Neural crest cell (in vitro differentiated cells): ENCODE measurements around the gene BRD1. TPM values are rescaled to one million over a fixed set of nuclear protein-coding genes. Genes with fewer than 3 reads are reported as not detected.

Source experiments
- DNase-seq: peaks from one replicate; pipeline ENCODE4 v3.0.0; 2021; ENCODE audit warnings: low read depth, mixed read lengths, low spot score
- H3K27ac Mint-ChIP-seq: one replicate; pipeline ENCODE4 v1.8.0; 2021; ENCODE audit warnings: mild to moderate bottlenecking, mixed read lengths; ENCODE audit not compliant: unreplicated experiment
- H3K27me3 Mint-ChIP-seq: 2 replicates; pipeline ENCODE4 v1.8.0; 2021; ENCODE audit warnings: low read depth, mild to moderate bottlenecking, mixed read lengths
- H3K36me3 Mint-ChIP-seq: 2 replicates; pipeline ENCODE4 v1.8.0; 2021; ENCODE audit warnings: low read depth, mild to moderate bottlenecking, mixed read lengths
- H3K4me1 Mint-ChIP-seq: 2 replicates; pipeline ENCODE4 v1.8.0; 2021; ENCODE audit warnings: mixed read lengths
- H3K4me3 Mint-ChIP-seq: one replicate; pipeline ENCODE4 v1.8.0; 2021; ENCODE audit warnings: mild to moderate bottlenecking, mixed read lengths
- H3K9me3 Mint-ChIP-seq: 2 replicates; pipeline ENCODE4 v1.8.0; 2021; ENCODE audit warnings: mixed read lengths
- total RNA-seq: library from RNA; stranded (reverse); gene quantifications from 2 replicates; pipeline ENCODE4 v1.2.1, GENCODE V29; 2021
- TF ChIP-seq, protein P1 (sequence below): fragments of 200-600 bp; sonication (generic); conservative IDR thresholded peaks from 2 replicates; pipeline ENCODE4 v1.5.0; 2021; ENCODE audit warnings: antibody characterized with exemption, mild to moderate bottlenecking

BRD1 gene
- total RNA-seq, 1 donor from 2014 or later = 59.1 TPM

DNA sequence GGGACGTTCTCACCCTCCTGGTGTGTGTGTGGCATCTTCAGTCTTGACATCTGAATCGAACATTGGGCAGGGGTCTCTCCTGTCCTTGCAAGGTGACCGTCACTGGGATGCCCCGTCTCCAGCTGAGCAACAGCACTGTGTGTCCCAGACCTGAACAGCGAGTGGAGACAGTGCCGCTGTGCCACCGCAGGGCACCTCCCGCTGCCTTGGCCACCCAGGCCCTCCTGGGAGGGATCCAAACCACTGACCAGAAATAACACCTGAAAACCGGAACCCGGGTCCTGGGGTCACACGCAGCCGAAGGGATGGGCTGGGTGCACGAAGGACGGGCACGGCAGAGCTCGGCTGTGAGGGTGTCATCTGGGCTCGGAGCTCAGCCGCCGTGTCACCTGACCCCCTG lies 102.2 kb downstream of the BRD1 start:
- DNase-seq = no peak
- no peaks in the 10 kb centered on the region for H3K36me3 Mint-ChIP-seq
- H3K4me3 Mint-ChIP-seq = no peak overlapping the region
- TF ChIP-seq, protein P1, sequence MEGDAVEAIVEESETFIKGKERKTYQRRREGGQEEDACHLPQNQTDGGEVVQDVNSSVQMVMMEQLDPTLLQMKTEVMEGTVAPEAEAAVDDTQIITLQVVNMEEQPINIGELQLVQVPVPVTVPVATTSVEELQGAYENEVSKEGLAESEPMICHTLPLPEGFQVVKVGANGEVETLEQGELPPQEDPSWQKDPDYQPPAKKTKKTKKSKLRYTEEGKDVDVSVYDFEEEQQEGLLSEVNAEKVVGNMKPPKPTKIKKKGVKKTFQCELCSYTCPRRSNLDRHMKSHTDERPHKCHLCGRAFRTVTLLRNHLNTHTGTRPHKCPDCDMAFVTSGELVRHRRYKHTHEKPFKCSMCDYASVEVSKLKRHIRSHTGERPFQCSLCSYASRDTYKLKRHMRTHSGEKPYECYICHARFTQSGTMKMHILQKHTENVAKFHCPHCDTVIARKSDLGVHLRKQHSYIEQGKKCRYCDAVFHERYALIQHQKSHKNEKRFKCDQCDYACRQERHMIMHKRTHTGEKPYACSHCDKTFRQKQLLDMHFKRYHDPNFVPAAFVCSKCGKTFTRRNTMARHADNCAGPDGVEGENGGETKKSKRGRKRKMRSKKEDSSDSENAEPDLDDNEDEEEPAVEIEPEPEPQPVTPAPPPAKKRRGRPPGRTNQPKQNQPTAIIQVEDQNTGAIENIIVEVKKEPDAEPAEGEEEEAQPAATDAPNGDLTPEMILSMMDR = no peak
- no peaks in the 10 kb centered on the region for H3K9me3 Mint-ChIP-seq
- H3K27me3 Mint-ChIP-seq = peaks cover 81% of the 10 kb centered on the region
- H3K27ac Mint-ChIP-seq = no peak overlapping the region
- H3K4me1 Mint-ChIP-seq = peaks cover 3% of the 10 kb centered on the region

DNA sequence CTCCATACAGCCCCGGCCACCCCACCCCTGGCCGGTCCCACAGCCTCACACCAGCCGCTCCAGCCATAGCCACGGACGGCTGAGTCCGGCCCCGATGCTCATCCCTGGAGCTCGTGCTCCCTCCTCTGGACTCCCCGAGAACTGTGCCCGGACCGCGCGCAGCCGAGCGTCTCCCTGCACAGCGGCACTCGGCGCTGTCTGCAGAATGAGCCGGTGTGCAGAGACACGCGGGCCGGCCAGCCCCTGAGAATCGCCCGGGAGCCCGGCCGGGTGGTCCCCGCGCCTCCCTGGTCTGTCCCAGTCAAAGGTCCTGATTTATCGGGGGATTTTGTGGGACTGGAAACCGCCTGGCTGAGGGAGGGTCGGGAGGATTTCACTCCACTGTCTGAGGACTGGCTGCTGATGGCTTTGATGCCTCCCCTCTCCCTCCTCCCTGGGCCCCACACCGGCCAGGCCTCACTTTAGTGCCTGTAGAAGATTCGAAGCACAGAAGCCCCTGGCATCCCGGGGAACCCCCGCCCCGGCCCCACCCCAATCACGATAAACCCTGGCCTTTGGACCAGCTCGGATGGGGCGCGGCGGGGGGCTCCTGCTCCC lies 102.7 kb downstream of the BRD1 start:
- TF ChIP-seq, protein P1 = peak; percentile 82
- peak; percentile 83 for DNase-seq
- no peak overlapping the region for H3K27ac Mint-ChIP-seq
- H3K4me3 Mint-ChIP-seq = no peak overlapping the region
- no peaks in the 10 kb centered on the region for H3K9me3 Mint-ChIP-seq
- H3K36me3 Mint-ChIP-seq = no peaks in the 10 kb centered on the region
- peaks cover 79% of the 10 kb centered on the region for H3K27me3 Mint-ChIP-seq
- H3K4me1 Mint-ChIP-seq = peaks cover 3% of the 10 kb centered on the region

DNA sequence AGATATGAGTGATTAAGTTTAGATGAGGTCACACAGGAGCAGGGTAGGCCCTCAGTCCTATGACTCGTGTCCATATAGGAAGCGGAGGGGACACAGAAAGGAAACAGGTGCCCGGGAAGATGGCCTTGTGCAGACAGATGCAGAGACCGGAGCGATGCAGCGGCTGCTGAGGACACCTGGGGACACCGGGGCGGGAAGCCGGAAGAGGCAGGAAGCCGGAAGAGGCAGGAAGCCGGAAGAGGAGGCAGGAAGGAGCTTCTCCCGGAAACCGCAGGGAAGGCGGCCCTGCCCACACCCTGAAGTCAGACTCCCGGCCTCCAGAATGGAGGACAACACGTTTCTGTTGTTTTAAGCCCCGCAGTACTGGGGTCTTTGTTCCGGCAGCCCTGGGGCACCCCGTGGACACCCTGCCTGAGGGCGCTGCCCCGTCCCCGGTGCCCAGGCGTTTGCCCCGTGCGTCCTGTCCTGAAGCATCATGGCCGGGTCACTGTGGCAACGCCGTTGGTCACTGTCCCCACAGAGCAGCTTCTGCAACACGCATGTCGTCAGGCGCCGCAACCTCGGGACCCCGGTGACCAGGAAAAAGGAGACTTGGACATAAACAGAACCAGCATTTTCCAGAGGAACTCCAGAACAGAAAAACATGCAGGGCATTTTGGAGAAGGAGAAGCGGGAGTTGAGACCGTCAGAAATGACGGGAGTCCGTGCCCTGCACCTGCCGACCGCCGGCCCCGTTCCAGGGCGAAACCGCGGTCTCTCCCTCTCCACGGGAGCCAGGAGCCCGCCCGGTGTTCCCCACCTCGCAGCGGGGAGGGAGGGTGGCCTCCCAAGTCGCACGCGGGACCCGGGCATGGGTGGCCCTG lies 103.4 kb downstream of the BRD1 start:
- DNase-seq = no peak
- TF ChIP-seq, protein P1 = no peak
- no peaks in the 10 kb centered on the region for H3K36me3 Mint-ChIP-seq
- H3K4me3 Mint-ChIP-seq = no peak overlapping the region
- H3K27ac Mint-ChIP-seq = no peak overlapping the region
- H3K27me3 Mint-ChIP-seq = peaks cover 83% of the 10 kb centered on the region
- H3K9me3 Mint-ChIP-seq = no peaks in the 10 kb centered on the region
- H3K4me1 Mint-ChIP-seq = peaks cover 3% of the 10 kb centered on the region

DNA sequence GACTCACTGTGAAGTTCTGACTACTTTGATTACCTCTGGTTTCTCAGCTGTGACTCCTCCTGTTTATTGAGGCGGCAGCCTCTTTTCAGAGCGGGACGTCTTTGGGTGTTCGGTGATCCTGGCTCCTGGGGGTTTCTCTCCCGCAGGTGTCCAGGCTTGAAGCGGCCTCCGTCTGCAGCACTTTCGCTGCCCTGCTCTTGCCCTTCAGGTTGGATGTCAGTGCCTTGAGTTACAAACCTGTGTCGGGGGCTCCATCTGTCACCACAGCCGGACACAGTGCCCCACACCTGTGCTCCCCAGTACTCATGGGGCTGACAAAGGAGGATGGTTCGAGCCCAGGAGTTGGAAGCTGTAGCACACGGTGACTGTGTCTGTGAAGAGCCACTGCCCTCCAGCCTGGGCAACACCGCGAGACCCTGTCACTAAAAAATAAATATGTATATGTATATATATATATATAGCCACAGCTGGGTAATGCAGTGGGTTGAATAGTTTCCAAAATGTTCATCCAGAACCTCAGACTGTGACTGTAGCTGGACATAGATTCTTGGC lies 104.1 kb downstream of the BRD1 start:
- H3K27me3 Mint-ChIP-seq = peaks cover 83% of the 10 kb centered on the region
- TF ChIP-seq, protein P1 = no peak
- peaks cover 3% of the 10 kb centered on the region for H3K4me1 Mint-ChIP-seq
- H3K36me3 Mint-ChIP-seq = no peaks in the 10 kb centered on the region
- DNase-seq = no peak
- H3K9me3 Mint-ChIP-seq = no peaks in the 10 kb centered on the region
- H3K27ac Mint-ChIP-seq = no peak overlapping the region
- H3K4me3 Mint-ChIP-seq = no peak overlapping the region

Other genes with a start within 250 kb of the BRD1 start
- gene ZBED4, start 26.0 kb upstream of the BRD1 start, total RNA-seq = 43.8 and 44.5 TPM in 2 replicates
- gene ALG12, start 90.6 kb upstream of the BRD1 start, total RNA-seq = 21.2 and 24.7 TPM in 2 replicates
- gene CRELD2, start 90.8 kb upstream of the BRD1 start, total RNA-seq = 39.6 and 43.8 TPM in 2 replicates
- gene PIM3, start 132.9 kb upstream of the BRD1 start, total RNA-seq = 29.9 and 31.0 TPM in 2 replicates
- gene IL17REL, start 184.9 kb upstream of the BRD1 start, total RNA-seq = 0.07 TPM in 1 of 2 replicates, not detected in the other
- gene TTLL8, start 230.4 kb upstream of the BRD1 start, total RNA-seq = not detected in 2 replicates